ENCODE measurements around the gene DNAH10.

DNAH10 gene

DNA sequence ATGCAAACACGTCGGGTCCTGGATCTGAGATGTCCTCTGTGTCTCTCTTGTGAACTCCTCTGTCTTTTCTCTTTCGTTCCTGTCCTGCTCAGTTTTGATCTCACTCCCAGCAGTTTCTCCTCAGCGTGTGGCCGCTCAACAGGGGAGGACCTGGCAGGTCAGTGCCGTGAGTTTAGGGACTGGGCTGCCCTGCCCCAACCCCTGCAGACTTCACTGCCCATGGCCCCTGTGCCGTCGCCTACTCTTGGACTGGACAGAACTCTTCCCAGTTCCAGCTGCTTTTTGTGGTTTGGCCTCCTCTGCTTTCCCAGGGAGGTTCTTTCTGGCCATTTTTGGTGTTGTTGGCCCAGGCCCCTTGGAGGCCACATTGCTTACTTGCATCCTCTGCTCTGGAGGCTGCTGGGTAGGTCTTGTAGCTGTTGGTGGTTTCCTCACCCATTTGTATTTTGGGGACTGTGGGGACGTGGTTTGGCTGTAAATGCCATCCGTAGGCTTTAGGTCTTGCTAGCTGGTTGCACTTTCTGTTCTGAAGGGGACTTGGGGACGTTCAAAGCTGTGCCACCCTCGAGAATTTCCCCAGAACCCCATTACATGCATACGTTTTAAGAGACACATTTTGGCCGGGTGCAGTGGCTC is 20.0 kb upstream of the DNAH10 start:
- CTCF ChIA-PET: no interaction called here
- TF ChIP-seq, protein P1, sequence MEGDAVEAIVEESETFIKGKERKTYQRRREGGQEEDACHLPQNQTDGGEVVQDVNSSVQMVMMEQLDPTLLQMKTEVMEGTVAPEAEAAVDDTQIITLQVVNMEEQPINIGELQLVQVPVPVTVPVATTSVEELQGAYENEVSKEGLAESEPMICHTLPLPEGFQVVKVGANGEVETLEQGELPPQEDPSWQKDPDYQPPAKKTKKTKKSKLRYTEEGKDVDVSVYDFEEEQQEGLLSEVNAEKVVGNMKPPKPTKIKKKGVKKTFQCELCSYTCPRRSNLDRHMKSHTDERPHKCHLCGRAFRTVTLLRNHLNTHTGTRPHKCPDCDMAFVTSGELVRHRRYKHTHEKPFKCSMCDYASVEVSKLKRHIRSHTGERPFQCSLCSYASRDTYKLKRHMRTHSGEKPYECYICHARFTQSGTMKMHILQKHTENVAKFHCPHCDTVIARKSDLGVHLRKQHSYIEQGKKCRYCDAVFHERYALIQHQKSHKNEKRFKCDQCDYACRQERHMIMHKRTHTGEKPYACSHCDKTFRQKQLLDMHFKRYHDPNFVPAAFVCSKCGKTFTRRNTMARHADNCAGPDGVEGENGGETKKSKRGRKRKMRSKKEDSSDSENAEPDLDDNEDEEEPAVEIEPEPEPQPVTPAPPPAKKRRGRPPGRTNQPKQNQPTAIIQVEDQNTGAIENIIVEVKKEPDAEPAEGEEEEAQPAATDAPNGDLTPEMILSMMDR (IDR thresholded peaks at IDR 0.05; ENCODE audit: insufficient read depth, low read length, missing control alignments): no peak
- no peak overlapping the region for H3K4me3 ChIP-seq (ENCODE audit: low read depth, low read length)
- POLR2A ChIA-PET: no interaction called here
- DNase-seq (ENCODE audit: low read depth, low spot score): no peak

DNA sequence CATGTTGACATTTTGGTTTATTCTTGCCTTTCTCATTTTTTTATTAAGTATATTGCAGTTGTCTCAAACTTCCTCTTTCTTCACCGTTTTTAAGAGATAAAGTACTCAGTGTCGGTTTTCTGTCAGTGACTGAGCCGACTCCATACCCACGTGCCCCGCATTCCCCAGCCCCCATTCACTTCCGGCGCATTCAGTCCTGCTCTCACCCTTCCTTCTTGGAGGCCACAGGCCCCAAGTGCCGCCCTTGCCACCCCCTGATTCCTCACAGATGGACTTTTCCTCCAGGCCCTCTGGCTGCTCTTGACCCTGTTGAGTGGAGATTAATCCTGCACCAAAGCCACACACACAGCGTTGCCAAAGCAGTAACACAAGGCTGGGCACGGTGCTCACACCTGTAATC is 19.1 kb upstream of the DNAH10 start:
- TF ChIP-seq, protein P1 (IDR thresholded peaks at IDR 0.05; ENCODE audit: insufficient read depth, low read length, missing control alignments): no peak
- ChIA-PET POLR2A (no interaction called here), CTCF (no interaction called here)
- no peak overlapping the region for H3K4me3 ChIP-seq (ENCODE audit: low read depth, low read length)
- DNase-seq (ENCODE audit: low read depth, low spot score): no peak

DNA sequence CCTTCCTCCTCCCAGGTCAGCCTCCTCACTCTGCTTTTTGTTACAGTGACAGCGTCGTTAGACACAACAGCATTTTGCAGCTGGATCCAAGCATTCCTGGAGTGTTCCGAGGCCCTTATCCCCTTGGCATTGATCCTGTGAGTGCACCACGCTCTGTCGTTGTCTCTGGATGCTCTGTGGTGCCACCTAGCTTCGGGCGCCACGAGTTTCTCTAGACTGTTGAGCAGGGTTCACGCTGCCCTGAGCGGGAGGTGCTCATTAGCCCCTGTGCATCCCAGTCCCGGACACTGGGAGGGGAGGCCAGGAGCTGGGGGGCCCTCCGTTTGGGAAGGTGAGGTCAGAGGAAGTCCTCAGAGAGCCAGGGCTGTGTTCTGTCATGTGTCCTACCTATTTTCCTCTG is 17.3 kb upstream of the DNAH10 start:
- CTCF ChIA-PET: interaction anchor here (1.1 kb wide), 1 partner anchor 10 kb away, joined by 4 read pairs; no protein-coding TSS in a partner anchor
- POLR2A ChIA-PET: no interaction called here
- TF ChIP-seq, protein P1 (IDR thresholded peaks at IDR 0.05; ENCODE audit: insufficient read depth, low read length, missing control alignments): no peak
- DNase-seq (ENCODE audit: low read depth, low spot score): no peak
- no peak overlapping the region for H3K4me3 ChIP-seq (ENCODE audit: low read depth, low read length)

- H3K4me3 ChIP-seq (ENCODE audit: low read depth, low read length): no peak overlapping the region
These were observed 14.8 kb upstream of the DNAH10 start for GRCh38 chr12:123747309-123747708.

DNA sequence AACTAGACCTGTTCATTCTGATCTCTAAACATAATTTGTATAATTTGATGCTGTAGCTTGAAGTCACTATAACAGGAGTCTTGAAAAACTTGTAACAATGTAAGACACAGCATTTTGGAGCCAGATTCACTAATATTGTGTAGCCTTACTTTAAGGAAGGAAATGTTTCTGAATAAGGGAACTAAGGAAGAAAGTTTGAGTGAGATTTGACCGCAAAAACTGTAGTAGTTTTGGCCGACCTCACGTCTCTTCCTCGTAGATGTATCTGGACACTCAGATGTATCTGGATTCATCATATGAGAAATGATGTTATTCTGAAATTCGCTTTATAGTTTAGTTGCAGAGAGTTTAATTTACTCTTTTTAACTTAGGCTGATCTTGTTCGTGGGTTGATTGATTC is 13.9 kb upstream of the DNAH10 start:
- TF ChIP-seq, protein P1 (IDR thresholded peaks at IDR 0.05; ENCODE audit: insufficient read depth, low read length, missing control alignments): no peak
- CTCF ChIA-PET: interaction anchor here (1.4 kb wide), 1 partner anchor 129 kb away, joined by 3 read pairs; no protein-coding TSS in a partner anchor
- no peak for DNase-seq (ENCODE audit: low read depth, low spot score)
- no peak overlapping the region for H3K4me3 ChIP-seq (ENCODE audit: low read depth, low read length)
- POLR2A ChIA-PET: no interaction called here

More at GRCh38 chr12:123747309-123747708, 14.8 kb upstream of the DNAH10 start:
- no peak for DNase-seq (ENCODE audit: low read depth, low spot score)
- TF ChIP-seq, protein P1 (IDR thresholded peaks at IDR 0.05; ENCODE audit: insufficient read depth, low read length, missing control alignments): no peak
- CTCF ChIA-PET: interaction anchor here (1.4 kb wide), 1 partner anchor 128 kb away, joined by 3 read pairs; no protein-coding TSS in a partner anchor
- POLR2A ChIA-PET: no interaction called here

DNA sequence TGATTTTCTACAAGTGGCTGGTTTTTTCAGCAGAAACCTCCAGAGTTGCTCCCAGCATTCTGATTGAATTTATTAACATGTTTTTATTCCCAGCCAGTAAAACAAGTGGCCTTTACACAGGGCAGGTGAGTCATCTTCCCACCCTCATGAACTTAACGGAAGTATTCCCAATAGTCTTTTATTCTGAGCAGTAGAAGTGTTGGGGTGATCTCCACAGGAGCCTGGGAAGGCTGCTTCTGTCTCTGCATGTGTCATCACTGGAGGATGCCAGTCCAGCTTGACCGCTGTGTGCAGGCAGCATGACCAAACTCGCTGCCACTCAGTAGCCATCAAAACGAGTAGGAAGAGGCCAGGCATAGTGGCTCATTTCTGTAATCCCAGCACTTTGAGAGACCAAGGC is 13.4 kb upstream of the DNAH10 start:
- ChIA-PET CTCF (no interaction called here), POLR2A (no interaction called here)
- no peak for DNase-seq (ENCODE audit: low read depth, low spot score)
- no peak overlapping the region for H3K4me3 ChIP-seq (ENCODE audit: low read depth, low read length)
- TF ChIP-seq, protein P1 (IDR thresholded peaks at IDR 0.05; ENCODE audit: insufficient read depth, low read length, missing control alignments): no peak
